Colonic mucosa (tissue), 4 donors: Measurements from ENCODE around the gene PDK2. TPM values are rescaled to one million over a fixed set of nuclear protein-coding genes. Genes with fewer than 3 reads are reported as not detected.

Experiments used
- DNase-seq: peaks from one replicate; pipeline ENCODE4 v3.0.0-alpha.2; 2020
- H3K27ac ChIP-seq: fragments of 200-600 bp; one replicate; pipeline ENCODE4 v1.8.0; 2021
- H3K27me3 ChIP-seq: fragments of 200-600 bp; one replicate; pipeline ENCODE4 v1.8.0; 2021
- H3K36me3 ChIP-seq: fragments of 200-600 bp; one replicate; pipeline ENCODE4 v1.8.0; 2021
- H3K4me1 ChIP-seq: fragments of 200-600 bp; one replicate; pipeline ENCODE4 v1.8.0; 2021; ENCODE audit warnings: mild to moderate bottlenecking
- H3K4me3 ChIP-seq: fragments of 200-600 bp; one replicate; pipeline ENCODE4 v1.8.0; 2021
- H3K9ac ChIP-seq, 2 donors: one replicate each; pipeline ENCODE4 v1.7.0; 2013; ENCODE audit warnings: control low read depth in 2 of 2, low read depth in 2 of 2, low read length in 2 of 2
- H3K9me3 ChIP-seq: fragments of 200-600 bp; one replicate; pipeline ENCODE4 v1.8.0; 2021
- intact Hi-C: fragments of 100-400 bp; cut with DNase I; formaldehyde crosslinking; loops from one replicate; pipeline ENCODE4 v1.14.1; 2022
- total RNA-seq, 2 donors: library from RNA; stranded (reverse); fragmentation: NEBNext Ultra II Directional in 1 of 2; extraction: Animal tissue kit (Norgen Biotek cat#: 25700) in 1 of 2; gene quantifications; one replicate each; pipeline ENCODE4 v1.2.1, GENCODE V29; 2021
- TF ChIP-seq, protein P1 (sequence below): fragments of 200-600 bp; IDR thresholded peaks from one replicate; pipeline ENCODE4 v1.8.0; 2022; ENCODE audit warnings: antibody characterized with exemption, mild to moderate bottlenecking
- donor health status: healthy.
- donor health status: DM: no; HTN: no; CAD: no.
- donor health status: DM: no; HTN: no; CAD: no.

Gene PDK2
- total RNA-seq, 2 donors from 2014 or later, result 48.8 to 56.4 TPM

DNA sequence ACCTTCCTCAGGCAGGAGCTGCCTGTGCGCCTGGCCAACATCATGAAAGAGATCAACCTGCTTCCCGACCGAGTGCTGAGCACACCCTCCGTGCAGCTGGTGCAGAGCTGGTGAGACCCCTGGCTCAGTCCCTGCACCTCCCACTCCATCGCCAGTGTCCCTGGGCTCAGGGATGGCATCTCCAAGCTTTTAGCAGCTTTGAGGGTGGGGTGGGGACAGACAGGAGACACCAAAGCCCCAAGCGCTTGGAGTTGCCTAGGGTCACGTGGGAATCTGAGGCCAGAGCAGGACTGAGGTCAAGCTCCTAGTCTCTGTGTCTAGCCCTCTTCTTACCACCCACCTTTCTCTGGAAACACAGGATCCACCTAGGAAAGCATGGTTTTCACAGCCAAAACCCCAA is 2.3 kb downstream of the PDK2 start:
- Histone ChIP-seq H3K27ac (no peak overlapping the region), H3K27me3 (no peaks in the 10 kb centered on the region), H3K9me3 (no peaks in the 10 kb centered on the region), H3K4me3 (no peak overlapping the region), H3K36me3 (no peaks in the 10 kb centered on the region), H3K9ac (peak overlapping the region in 1 of 2 donors; percentile 88), H3K4me1 (peaks cover 31% of the 10 kb centered on the region)
- no peak for DNase-seq
- TF ChIP-seq, protein P1, sequence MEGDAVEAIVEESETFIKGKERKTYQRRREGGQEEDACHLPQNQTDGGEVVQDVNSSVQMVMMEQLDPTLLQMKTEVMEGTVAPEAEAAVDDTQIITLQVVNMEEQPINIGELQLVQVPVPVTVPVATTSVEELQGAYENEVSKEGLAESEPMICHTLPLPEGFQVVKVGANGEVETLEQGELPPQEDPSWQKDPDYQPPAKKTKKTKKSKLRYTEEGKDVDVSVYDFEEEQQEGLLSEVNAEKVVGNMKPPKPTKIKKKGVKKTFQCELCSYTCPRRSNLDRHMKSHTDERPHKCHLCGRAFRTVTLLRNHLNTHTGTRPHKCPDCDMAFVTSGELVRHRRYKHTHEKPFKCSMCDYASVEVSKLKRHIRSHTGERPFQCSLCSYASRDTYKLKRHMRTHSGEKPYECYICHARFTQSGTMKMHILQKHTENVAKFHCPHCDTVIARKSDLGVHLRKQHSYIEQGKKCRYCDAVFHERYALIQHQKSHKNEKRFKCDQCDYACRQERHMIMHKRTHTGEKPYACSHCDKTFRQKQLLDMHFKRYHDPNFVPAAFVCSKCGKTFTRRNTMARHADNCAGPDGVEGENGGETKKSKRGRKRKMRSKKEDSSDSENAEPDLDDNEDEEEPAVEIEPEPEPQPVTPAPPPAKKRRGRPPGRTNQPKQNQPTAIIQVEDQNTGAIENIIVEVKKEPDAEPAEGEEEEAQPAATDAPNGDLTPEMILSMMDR, result no peak
- intact Hi-C loops, result loop anchor here (5.0 to 10.0 kb wide), 2 partner anchors 55 to 197 kb away; partner anchors contain the start of gene PPP1R9B

DNA sequence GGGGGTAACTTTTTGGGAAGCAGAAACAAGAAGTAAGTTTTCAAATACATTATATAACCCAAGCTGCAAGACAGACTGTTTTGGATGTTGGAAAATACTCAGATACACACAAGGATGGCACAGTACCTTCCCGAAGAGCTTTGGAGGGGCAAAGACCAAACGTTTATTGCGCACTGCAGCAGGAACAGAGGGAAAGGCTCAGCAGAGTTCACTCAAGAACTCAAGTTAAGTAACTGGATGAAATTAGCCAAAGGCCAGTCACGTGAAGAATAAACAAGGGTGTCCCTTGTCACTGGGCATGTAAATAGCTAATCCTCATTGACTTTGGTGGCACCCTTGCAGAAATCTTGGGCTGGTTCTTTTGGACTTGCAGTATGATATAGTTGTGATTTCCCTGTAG is 2.8 kb downstream of the PDK2 start:
- TF ChIP-seq, protein P1, result no peak
- peak overlapping the region in 1 of 2 donors; percentile 88 for H3K9ac ChIP-seq
- H3K27ac ChIP-seq, result no peak overlapping the region
- no peak for DNase-seq
- H3K27me3 ChIP-seq, result no peaks in the 10 kb centered on the region
- no peaks in the 10 kb centered on the region for H3K36me3 ChIP-seq
- H3K9me3 ChIP-seq, result no peaks in the 10 kb centered on the region
- H3K4me1 ChIP-seq, result peaks cover 31% of the 10 kb centered on the region
- intact Hi-C loops, result loop anchor here (5.0 to 10.0 kb wide), 2 partner anchors 54 to 197 kb away; partner anchors contain the start of gene PPP1R9B
- H3K4me3 ChIP-seq, result no peak overlapping the region

DNA sequence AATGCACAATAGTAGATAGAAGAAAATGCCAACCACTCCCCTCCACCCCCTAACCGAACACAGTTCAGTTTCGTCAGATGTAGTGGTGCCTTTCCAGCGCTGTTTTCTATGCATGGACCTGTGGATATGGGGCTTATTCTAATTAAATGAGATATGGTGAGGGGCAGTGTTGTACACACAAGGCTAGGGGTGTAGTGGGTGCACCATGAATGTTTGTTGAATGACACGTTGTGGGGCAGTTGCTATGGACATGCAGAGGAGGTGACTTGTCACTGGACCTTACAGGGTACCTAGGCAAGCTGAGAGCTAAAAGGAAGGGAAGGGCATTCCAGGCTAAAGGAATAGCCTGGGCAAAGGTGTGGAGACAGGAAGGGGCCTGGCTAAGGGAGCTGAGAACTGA is 3.4 kb downstream of the PDK2 start:
- Histone ChIP-seq H3K9me3 (no peaks in the 10 kb centered on the region), H3K9ac (peak overlapping the region in 1 of 2 donors; percentile 16), H3K27me3 (no peaks in the 10 kb centered on the region), H3K4me1 (peaks cover 31% of the 10 kb centered on the region), H3K4me3 (no peak overlapping the region), H3K36me3 (no peaks in the 10 kb centered on the region), H3K27ac (no peak overlapping the region)
- TF ChIP-seq, protein P1, result no peak
- no peak for DNase-seq
- intact Hi-C loops, result loop anchor here (5.0 to 10.0 kb wide), 2 partner anchors 54 to 196 kb away; partner anchors contain the start of gene PPP1R9B

DNA sequence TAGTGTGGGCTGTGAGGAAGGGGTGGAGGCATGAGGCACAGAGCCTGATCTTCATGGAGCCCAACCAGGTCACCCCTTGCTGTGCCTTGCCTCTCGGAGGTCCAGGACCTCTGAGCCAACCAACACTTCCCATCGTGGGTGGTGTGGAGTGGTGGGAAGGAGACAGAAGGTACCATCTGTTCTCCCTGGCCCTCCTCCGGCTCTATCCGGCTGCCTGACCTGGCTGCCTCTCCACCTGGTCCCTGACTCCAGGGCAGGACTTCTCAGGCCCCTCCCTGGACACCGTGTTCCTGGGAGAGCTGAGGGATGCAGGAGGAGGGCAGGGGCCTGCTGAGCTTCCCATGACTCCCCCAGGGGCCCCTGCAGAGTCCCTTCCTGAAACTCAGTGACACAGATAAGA is 3.9 kb downstream of the PDK2 start:
- Histone ChIP-seq H3K27me3 (no peaks in the 10 kb centered on the region), H3K27ac (no peak overlapping the region), H3K4me1 (peaks cover 31% of the 10 kb centered on the region), H3K36me3 (no peaks in the 10 kb centered on the region), H3K9me3 (no peaks in the 10 kb centered on the region), H3K4me3 (no peak overlapping the region), H3K9ac (peak overlapping the region in 1 of 2 donors; percentile 16)
- intact Hi-C loops, result loop anchor here (5.0 to 10.0 kb wide), 2 partner anchors 53 to 196 kb away; partner anchors contain the start of gene PPP1R9B
- DNase-seq, result no peak
- TF ChIP-seq, protein P1, result no peak

DNA sequence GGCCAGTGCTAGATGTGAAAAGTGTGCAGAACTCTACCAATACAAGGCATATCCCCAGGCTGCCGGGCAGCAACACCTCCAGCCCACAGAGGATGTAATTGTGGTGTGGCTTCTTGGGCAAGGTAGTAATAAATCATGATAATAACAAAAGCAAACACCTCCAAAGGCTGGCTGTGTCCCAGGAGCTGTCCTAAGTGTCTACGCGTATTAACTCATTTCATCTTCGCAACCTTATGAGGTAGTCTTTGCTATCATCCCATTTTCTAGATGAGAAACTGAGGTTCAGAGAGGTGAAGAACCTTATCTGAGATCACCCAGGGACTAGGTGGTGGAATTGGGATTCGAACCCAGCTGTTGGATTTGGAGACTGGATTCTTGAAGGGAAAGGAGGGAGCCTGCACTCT is 5.3 kb downstream of the PDK2 start:
- Histone ChIP-seq H3K9ac (peak overlapping the region in 1 of 2 donors; percentile 88), H3K27ac (peak overlapping the region; percentile 65), H3K4me3 (no peak overlapping the region), H3K27me3 (no peaks in the 10 kb centered on the region), H3K9me3 (no peaks in the 10 kb centered on the region), H3K4me1 (peaks cover 31% of the 10 kb centered on the region), H3K36me3 (no peaks in the 10 kb centered on the region)
- intact Hi-C loops, result no loop called here
- peak; percentile 70 for DNase-seq
- TF ChIP-seq, protein P1, result no peak
